ENCODE measurements around the gene TECTA. TPM values are rescaled to one million over a fixed set of nuclear protein-coding genes. Genes with fewer than 3 reads are reported as not detected.
A peak's percentile ranks its signal among the peaks of the same experiment; 100 is the strongest.
"Not testable (repeated sequence)": the region's sequence is repeated elsewhere in the genome, so short reads cannot be mapped to it uniquely, and the experiment has no call there.

The TECTA gene
- total and polyA plus RNA-seq, 2 donors (not counting 1 experiment from before 2014, with no cell fraction given): 0.30 to 0.33 TPM

GRCh38 chr11:121238956-121239355, 137.9 kb downstream of the TECTA start:
- TF ChIP-seq EZH2 (IDR thresholded peaks at IDR 0.05; ENCODE audit: low read length, missing control alignments) (no peak), CTCF (conservative IDR thresholded peaks at IDR 0.05 in 1 of 2, IDR thresholded peaks at IDR 0.05 in 1 of 2; ENCODE audit: low read depth in 1 of 2, low read length in 2 of 2) (no peak)
- Histone ChIP-seq H3K27me3 (ENCODE audit: control insufficient read depth, insufficient read depth, low read length) (peaks cover 5% of the 10 kb centered on the region), H3K4me2 (ENCODE audit: extremely low read depth, insufficient read depth, low read length) (no peak overlapping the region), H4K20me1 (ENCODE audit: control insufficient read depth, extremely low read depth, insufficient read depth, low read length) (no peaks in the 10 kb centered on the region), H3K4me3 (replicated peaks in 1 of 4; ENCODE audit: control extremely low read depth in 1 of 4, insufficient read depth in 1 of 4, low read depth in 3 of 4, low read length in 4 of 4) (no peak overlapping the region), H3K9me3 (ENCODE audit: control insufficient read depth, insufficient read depth, low read depth, low read length) (no peaks in the 10 kb centered on the region), H3K9ac (ENCODE audit: insufficient read depth, low read length) (no peak overlapping the region), H3K79me2 (ENCODE audit: control insufficient read depth, insufficient read depth, low read length) (no peaks in the 10 kb centered on the region), H2AFZ (ENCODE audit: low read length) (no peak overlapping the region), H3K27ac (ENCODE audit: insufficient read depth, low read length) (no peak overlapping the region), H3K4me1 (ENCODE audit: control insufficient read depth, extremely low read depth, insufficient read depth, low read length) (no peaks in the 10 kb centered on the region), H3K36me3 (ENCODE audit: control insufficient read depth, insufficient read depth, low read length) (no peaks in the 10 kb centered on the region)
- no peak for DNase-seq (ENCODE audit: low read depth in 2 of 2)

- H4K20me1 ChIP-seq (ENCODE audit: control insufficient read depth, extremely low read depth, insufficient read depth, low read length); H2AFZ ChIP-seq (ENCODE audit: low read length); H3K4me3 ChIP-seq (replicated peaks in 1 of 4; ENCODE audit: control extremely low read depth in 1 of 4, insufficient read depth in 1 of 4, low read depth in 3 of 4, low read length in 4 of 4); H3K27me3 ChIP-seq (ENCODE audit: control insufficient read depth, insufficient read depth, low read length); H3K4me1 ChIP-seq (ENCODE audit: control insufficient read depth, extremely low read depth, insufficient read depth, low read length); H3K9ac ChIP-seq (ENCODE audit: insufficient read depth, low read length); H3K27ac ChIP-seq (ENCODE audit: insufficient read depth, low read length); H3K9me3 ChIP-seq (ENCODE audit: control insufficient read depth, insufficient read depth, low read depth, low read length); H3K4me2 ChIP-seq (ENCODE audit: extremely low read depth, insufficient read depth, low read length); H3K79me2 ChIP-seq (ENCODE audit: control insufficient read depth, insufficient read depth, low read length); H3K36me3 ChIP-seq (ENCODE audit: control insufficient read depth, insufficient read depth, low read length): not testable (repeated sequence)
- peak in 1 of 2 donors; percentile 85 for DNase-seq (ENCODE audit: low read depth in 2 of 2)
Measured at GRCh38 chr11:121240001-121240400, 139.0 kb downstream of the TECTA start.

- Histone ChIP-seq H2AFZ (ENCODE audit: low read length) (no peak overlapping the region), H3K79me2 (ENCODE audit: control insufficient read depth, insufficient read depth, low read length) (no peaks in the 10 kb centered on the region), H3K4me1 (ENCODE audit: control insufficient read depth, extremely low read depth, insufficient read depth, low read length) (no peaks in the 10 kb centered on the region), H3K27ac (ENCODE audit: insufficient read depth, low read length) (no peak overlapping the region), H3K27me3 (ENCODE audit: control insufficient read depth, insufficient read depth, low read length) (peaks cover 3% of the 10 kb centered on the region), H3K4me2 (ENCODE audit: extremely low read depth, insufficient read depth, low read length) (no peak overlapping the region), H3K4me3 (replicated peaks in 1 of 4; ENCODE audit: control extremely low read depth in 1 of 4, insufficient read depth in 1 of 4, low read depth in 3 of 4, low read length in 4 of 4) (no peak overlapping the region), H4K20me1 (ENCODE audit: control insufficient read depth, extremely low read depth, insufficient read depth, low read length) (no peaks in the 10 kb centered on the region), H3K9ac (ENCODE audit: insufficient read depth, low read length) (no peak overlapping the region), H3K36me3 (ENCODE audit: control insufficient read depth, insufficient read depth, low read length) (no peaks in the 10 kb centered on the region), H3K9me3 (ENCODE audit: control insufficient read depth, insufficient read depth, low read depth, low read length) (no peaks in the 10 kb centered on the region)
- DNase-seq (ENCODE audit: low read depth in 2 of 2): peak in 1 of 2 donors; percentile 79
- TF ChIP-seq CTCF (conservative IDR thresholded peaks at IDR 0.05 in 1 of 2, IDR thresholded peaks at IDR 0.05 in 1 of 2; ENCODE audit: low read depth in 1 of 2, low read length in 2 of 2) (no peak), EZH2 (IDR thresholded peaks at IDR 0.05; ENCODE audit: low read length, missing control alignments) (no peak)
Measured at GRCh38 chr11:121240650-121241303, 139.7 kb downstream of the TECTA start.

Other genes starting within 250 kb of the TECTA start
- 21.1 and 27.7 TPM in 2 replicates for gene TBCEL, start 77.1 kb upstream of the TECTA start, total RNA-seq
- 12.8 and 25.8 TPM in 2 replicates for gene TBCEL, start 77.1 kb upstream of the TECTA start, polyA plus RNA-seq
- 62.1 and 112 TPM in 2 replicates for gene SC5D, start 191.5 kb downstream of the TECTA start, total RNA-seq
- gene SC5D, start 191.5 kb downstream of the TECTA start, polyA plus RNA-seq: 67.0 and 102 TPM in 2 replicates